Neuronal stem cell (in vitro differentiated cells): Measurements from ENCODE around the gene BID.

ENCODE experiments used
- DNase-seq: peaks from one replicate; pipeline ENCODE4 v3.0.0-alpha.2; 2013; ENCODE audit warnings: low spot score
- H2AFZ ChIP-seq: one replicate; pipeline ENCODE4 v1.6.1; 2013; ENCODE audit warnings: mild to moderate bottlenecking, low read length, inconsistent platforms
- H2AK5ac ChIP-seq: 2 replicates; pipeline ENCODE4 v1.6.1; 2013; ENCODE audit warnings: low read depth, mild to moderate bottlenecking, inconsistent platforms, low read length, moderate library complexity, mixed read lengths
- H2BK120ac ChIP-seq: 2 replicates; pipeline ENCODE4 v1.6.1; 2013; ENCODE audit warnings: low read depth, mild to moderate bottlenecking, inconsistent platforms, low read length, moderate library complexity, mixed read lengths
- H2BK12ac ChIP-seq: one replicate; pipeline ENCODE4 v1.6.1; 2013; ENCODE audit warnings: low read length, inconsistent platforms
- H2BK15ac ChIP-seq: 2 replicates; pipeline ENCODE4 v1.6.1; 2013; ENCODE audit warnings: mild to moderate bottlenecking, low read length, inconsistent platforms, mixed read lengths
- H2BK5ac ChIP-seq: one replicate; pipeline ENCODE4 v1.6.1; 2013; ENCODE audit warnings: inconsistent platforms, mild to moderate bottlenecking, low read length, moderate library complexity
- H3K14ac ChIP-seq: one replicate; pipeline ENCODE4 v1.6.1; 2013; ENCODE audit warnings: low read length, inconsistent platforms
- H3K18ac ChIP-seq: 2 replicates; pipeline ENCODE4 v1.6.1; 2013; ENCODE audit warnings: low read length, inconsistent platforms
- H3K23ac ChIP-seq: 2 replicates; pipeline ENCODE4 v1.6.1; 2013; ENCODE audit warnings: low read depth, mild to moderate bottlenecking, mixed read lengths, low read length, inconsistent platforms; ENCODE audit not compliant: poor library complexity
- H3K27ac ChIP-seq: replicated peaks from 3 replicates; pipeline ENCODE4 v1.5.1; 2013; ENCODE audit warnings: low read length, inconsistent platforms
- H3K27me3 ChIP-seq, 3 experiments: 2 replicates each; pipeline ENCODE4 v1.6.1; 2013; ENCODE audit warnings: low read length in 3 of 3, mild to moderate bottlenecking in 2 of 3, inconsistent platforms in 1 of 3, low read depth in 1 of 3, mixed read lengths in 1 of 3, moderate library complexity in 1 of 3; ENCODE audit not compliant: control insufficient read depth in 3 of 3, insufficient read depth in 3 of 3
- H3K36me3 ChIP-seq, 2 donors: replicated peaks in 1 of 2; 2 replicates each; pipeline ENCODE4 v1.6.1; 2013; ENCODE audit warnings: low read length in 2 of 2; ENCODE audit not compliant: control insufficient read depth in 2 of 2, insufficient read depth in 2 of 2
- H3K4ac ChIP-seq: 2 replicates; pipeline ENCODE4 v1.6.1; 2013; ENCODE audit warnings: inconsistent platforms, mild to moderate bottlenecking, low read length, moderate library complexity
- H3K4me1 ChIP-seq, 2 donors: 1 replicate in 1 of 2; 2 replicates in 1 of 2; pipeline ENCODE4 v1.6.1; 2013; ENCODE audit warnings: low read length in 2 of 2, low read depth in 1 of 2; ENCODE audit not compliant: control insufficient read depth in 2 of 2, insufficient read depth in 1 of 2
- H3K4me2 ChIP-seq: one replicate; pipeline ENCODE4 v1.6.1; 2013; ENCODE audit warnings: mild to moderate bottlenecking, low read length, inconsistent platforms; ENCODE audit not compliant: insufficient read depth, poor library complexity, severe bottlenecking
- H3K4me3 ChIP-seq, 2 donors: 2 replicates each; pipeline ENCODE4 v1.5.1; 2013; ENCODE audit warnings: low read length in 2 of 2, mild to moderate bottlenecking in 2 of 2, inconsistent platforms in 1 of 2, moderate library complexity in 1 of 2
- H3K79me1 ChIP-seq: one replicate; pipeline ENCODE4 v1.6.1; 2013; ENCODE audit warnings: low read depth, mild to moderate bottlenecking, inconsistent platforms, low read length, moderate library complexity
- H3K9ac ChIP-seq: one replicate; pipeline ENCODE4 v1.6.1; 2013; ENCODE audit warnings: mild to moderate bottlenecking, low read depth, low read length, inconsistent platforms; ENCODE audit not compliant: poor library complexity
- H3K9me3 ChIP-seq, 2 donors: replicated peaks in 1 of 2; 2 replicates each; pipeline versions ENCODE3 to v1.6.1; 2013; ENCODE audit warnings: low read length in 2 of 2, mild to moderate bottlenecking in 2 of 2, inconsistent platforms in 1 of 2, low read depth in 1 of 2, mixed read lengths in 1 of 2, moderate library complexity in 1 of 2; ENCODE audit not compliant: control insufficient read depth in 2 of 2, insufficient read depth in 1 of 2
- H4K8ac ChIP-seq: one replicate; pipeline ENCODE4 v1.6.1; 2013; ENCODE audit warnings: low read depth, mild to moderate bottlenecking, inconsistent platforms, low read length, moderate library complexity
- H4K91ac ChIP-seq: one replicate; pipeline ENCODE4 v1.6.1; 2013; ENCODE audit warnings: low read length, low read depth, mild to moderate bottlenecking, inconsistent platforms; ENCODE audit not compliant: poor library complexity
- WGBS, 2 donors: extraction: QIAGEN DNeasy Blood & Tissue Kit; methylation state at CpG; one replicate each; pipeline ENCODE4 v1.1.7; 2013; ENCODE audit warnings: missing lambda C conversion rate in 2 of 2, mixed read lengths in 1 of 2; ENCODE audit not compliant: insufficient read length in 2 of 2, insufficient replicate concordance in 1 of 2; ENCODE audit errors: extremely low coverage in 2 of 2; 5-methylcytosine and 5-hydroxymethylcytosine counted together

Gene BID

DNA sequence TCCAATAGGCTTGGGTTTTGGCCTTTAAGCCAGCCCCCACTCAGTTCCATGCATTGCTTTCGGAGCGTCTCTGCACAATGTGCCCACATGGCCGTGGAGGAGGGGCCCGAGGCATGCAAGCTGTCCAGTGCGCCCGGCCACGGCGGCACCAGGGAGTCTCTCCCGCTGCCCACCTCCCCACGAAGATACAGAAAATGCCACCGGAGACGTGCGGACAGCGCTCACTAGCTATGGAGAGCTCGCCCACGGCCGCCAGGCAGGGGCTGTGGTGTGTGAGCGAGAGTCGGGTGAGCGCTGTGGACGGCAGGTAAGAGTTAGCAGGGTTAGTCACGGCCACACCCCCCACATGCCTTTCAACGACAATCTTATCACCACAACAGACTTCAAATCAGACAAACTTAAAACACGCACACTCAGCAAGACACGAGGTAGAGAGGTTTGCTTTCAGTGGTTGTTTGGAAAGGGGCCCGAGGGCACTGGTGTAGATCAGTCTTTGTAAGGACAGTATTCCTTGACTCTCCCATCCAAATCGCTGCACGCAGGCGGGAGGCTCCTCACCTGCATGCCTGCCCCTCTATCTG is 18.7 kb upstream of the BID start:
- Histone ChIP-seq H2BK15ac (peak overlapping the region; percentile 31), H4K91ac (no peak overlapping the region), H4K8ac (no peak overlapping the region), H3K18ac (peak overlapping the region; percentile 55), H3K36me3 (peaks cover 0 to 8% of the 10 kb centered on the region in 2 donors), H2BK120ac (no peak overlapping the region), H3K4me1 (peaks cover 0 to 1% of the 10 kb centered on the region in 2 donors), H3K4ac (no peak overlapping the region), H3K4me3 (no peak overlapping the region), H3K9me3 (no peaks in the 10 kb centered on the region), H2BK5ac (no peak overlapping the region), H2AFZ (no peak overlapping the region), H3K27ac (no peak overlapping the region), H3K27me3 (no peaks in the 10 kb centered on the region), H3K14ac (no peak overlapping the region), H3K9ac (peak overlapping the region; percentile 63), H2BK12ac (peak overlapping the region; percentile 43), H3K23ac (peak overlapping the region; percentile 9), H2AK5ac (no peak overlapping the region), H3K79me1 (peaks cover 2% of the 10 kb centered on the region), H3K4me2 (no peak overlapping the region)
- no CpG with 5 or more reads among the region's 29 CpGs for WGBS, 2 donors
- no peak for DNase-seq

DNA sequence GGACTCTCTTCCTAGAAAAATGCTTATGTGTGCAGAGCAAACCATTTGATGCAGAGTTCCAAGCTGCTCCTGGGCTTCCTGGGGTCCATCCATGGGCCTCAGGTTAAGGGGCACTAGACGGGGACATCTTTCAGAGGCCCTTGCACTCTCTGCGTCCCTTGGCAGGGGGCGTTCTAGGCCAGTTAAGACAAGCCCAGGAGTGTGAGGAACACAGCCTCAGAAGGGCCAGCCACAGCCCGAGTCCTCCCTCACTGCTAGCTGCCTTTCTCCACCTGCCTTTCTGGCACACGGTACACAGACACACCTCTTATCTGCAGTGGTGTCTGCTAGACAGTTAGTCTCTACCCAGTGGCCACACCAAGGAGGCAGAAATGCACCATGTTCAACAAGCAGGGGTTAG is 18.0 kb upstream of the BID start:
- H3K9ac ChIP-seq: no peak overlapping the region
- H3K4me1 ChIP-seq: peaks cover 0 to 2% of the 10 kb centered on the region in 2 donors
- no peak overlapping the region for H2AK5ac ChIP-seq
- no peak overlapping the region for H3K14ac ChIP-seq
- H3K9me3 ChIP-seq: no peaks in the 10 kb centered on the region
- no peak overlapping the region for H3K4me2 ChIP-seq
- H2BK15ac ChIP-seq: no peak overlapping the region
- DNase-seq: no peak
- H4K8ac ChIP-seq: no peak overlapping the region
- H3K27ac ChIP-seq: no peak overlapping the region
- WGBS, 2 donors: no CpG with 5 or more reads among the region's 5 CpGs
- peak overlapping the region; percentile 43 for H2BK12ac ChIP-seq
- no peak overlapping the region for H3K23ac ChIP-seq
- H2BK5ac ChIP-seq: no peak overlapping the region
- H3K36me3 ChIP-seq: peaks cover 0 to 8% of the 10 kb centered on the region in 2 donors
- H3K4me3 ChIP-seq: no peak overlapping the region
- H3K79me1 ChIP-seq: peaks cover 2% of the 10 kb centered on the region
- H4K91ac ChIP-seq: no peak overlapping the region
- no peaks in the 10 kb centered on the region for H3K27me3 ChIP-seq
- H2BK120ac ChIP-seq: no peak overlapping the region
- H2AFZ ChIP-seq: no peak overlapping the region
- H3K18ac ChIP-seq: peak overlapping the region; percentile 55
- H3K4ac ChIP-seq: no peak overlapping the region

DNA sequence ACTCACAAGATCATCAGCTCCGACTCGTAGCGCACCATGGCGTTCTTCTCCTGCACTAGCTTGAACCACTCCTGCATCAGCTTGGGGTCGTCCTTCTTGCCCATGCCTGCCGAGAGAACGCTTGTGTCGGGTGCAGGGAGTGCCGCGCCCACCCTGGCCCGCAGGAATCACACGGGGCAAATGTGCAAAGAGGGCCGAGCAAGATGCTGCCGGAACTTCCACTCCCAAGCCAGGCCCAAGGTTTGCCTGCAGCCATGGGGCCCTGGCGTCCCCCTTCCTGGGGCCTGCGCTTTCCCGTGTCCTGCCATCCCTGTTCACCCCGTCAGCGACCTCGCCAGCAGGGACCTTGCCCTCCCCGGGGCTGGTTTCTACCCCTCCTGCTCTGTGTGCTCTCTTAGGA is 16.9 kb upstream of the BID start:
- Histone ChIP-seq H3K4me3 (no peak overlapping the region), H3K4me1 (peaks cover 10 to 11% of the 10 kb centered on the region in 2 donors), H3K14ac (no peak overlapping the region), H3K27ac (no peak overlapping the region), H3K18ac (no peak overlapping the region), H3K4me2 (no peak overlapping the region), H3K9me3 (no peaks in the 10 kb centered on the region), H3K36me3 (peaks cover 0 to 8% of the 10 kb centered on the region in 2 donors), H2BK120ac (no peak overlapping the region), H2BK12ac (peak overlapping the region; percentile 48), H3K9ac (peak overlapping the region; percentile 30), H2BK15ac (no peak overlapping the region), H3K4ac (no peak overlapping the region), H2AFZ (no peak overlapping the region), H4K91ac (no peak overlapping the region), H3K79me1 (no peaks in the 10 kb centered on the region), H2BK5ac (no peak overlapping the region), H2AK5ac (no peak overlapping the region), H4K8ac (no peak overlapping the region), H3K27me3 (no peaks in the 10 kb centered on the region), H3K23ac (peak overlapping the region; percentile 66)
- WGBS, 2 donors: no CpG with 5 or more reads among the region's 21 CpGs
- no peak for DNase-seq

DNA sequence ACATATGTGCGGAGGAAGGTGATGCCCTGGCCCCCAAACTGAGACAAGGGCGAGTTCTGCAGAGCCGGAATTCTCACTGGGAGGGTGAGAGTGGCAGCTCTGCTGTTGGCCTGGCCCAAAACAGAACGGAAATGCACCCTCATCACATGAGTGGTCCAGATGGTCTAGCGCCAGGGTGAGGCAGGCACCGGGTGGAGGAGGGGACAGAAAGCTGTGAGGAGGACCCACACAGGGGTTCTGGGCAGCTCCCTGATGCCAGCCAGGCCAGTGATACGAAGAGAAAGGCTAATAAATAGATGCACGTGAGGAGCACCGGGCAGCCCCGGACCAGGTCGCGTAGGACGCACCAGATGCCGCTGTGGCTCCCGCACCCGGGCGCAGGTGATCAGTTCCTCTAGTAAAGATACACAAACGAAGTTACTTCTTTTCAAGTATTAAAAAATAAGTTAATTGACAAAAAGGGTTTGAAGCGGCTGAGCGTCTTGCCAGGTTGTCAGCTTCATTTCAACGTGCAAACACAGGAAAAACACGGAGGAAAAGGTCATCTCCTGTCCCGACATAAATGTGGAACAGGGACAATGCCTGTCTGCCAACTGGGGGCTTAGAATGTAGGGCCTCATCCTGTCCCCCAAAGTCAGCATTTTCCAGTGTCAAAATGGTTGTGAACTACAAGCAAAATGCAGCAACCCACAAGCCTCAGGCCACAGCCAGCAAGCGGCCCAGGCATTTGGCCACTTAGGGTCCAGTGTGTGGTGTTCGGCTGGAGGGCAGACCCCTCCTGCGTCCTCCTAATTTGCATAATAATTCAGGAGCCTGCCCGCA is 15.3 kb upstream of the BID start:
- Histone ChIP-seq H3K14ac (no peak overlapping the region), H3K27me3 (no peaks in the 10 kb centered on the region), H3K4me3 (no peak overlapping the region), H3K79me1 (no peaks in the 10 kb centered on the region), H2BK5ac (no peak overlapping the region), H3K4me1 (peaks cover 10 to 12% of the 10 kb centered on the region in 2 donors), H3K4ac (no peak overlapping the region), H3K9me3 (no peaks in the 10 kb centered on the region), H2BK12ac (peak overlapping the region; percentile 36), H3K18ac (peak overlapping the region; percentile 65), H3K36me3 (peaks cover 0 to 8% of the 10 kb centered on the region in 2 donors), H2AFZ (no peak overlapping the region), H3K27ac (no peak overlapping the region), H2BK15ac (no peak overlapping the region), H3K23ac (no peak overlapping the region), H3K4me2 (no peak overlapping the region), H2BK120ac (no peak overlapping the region), H4K91ac (no peak overlapping the region), H3K9ac (no peak overlapping the region), H2AK5ac (peak overlapping the region; percentile 3), H4K8ac (no peak overlapping the region)
- no CpG with 5 or more reads among the region's 27 CpGs for WGBS, 2 donors
- no peak for DNase-seq
